ENCODE measurements around the gene HBM. TPM values are rescaled to one million over a fixed set of nuclear protein-coding genes. Genes with fewer than 3 reads are reported as not detected.

HBM gene
- polyA plus RNA-seq, 2 of the 4 experiments (the other 2 are of a cell fraction), result not detected

DNA sequence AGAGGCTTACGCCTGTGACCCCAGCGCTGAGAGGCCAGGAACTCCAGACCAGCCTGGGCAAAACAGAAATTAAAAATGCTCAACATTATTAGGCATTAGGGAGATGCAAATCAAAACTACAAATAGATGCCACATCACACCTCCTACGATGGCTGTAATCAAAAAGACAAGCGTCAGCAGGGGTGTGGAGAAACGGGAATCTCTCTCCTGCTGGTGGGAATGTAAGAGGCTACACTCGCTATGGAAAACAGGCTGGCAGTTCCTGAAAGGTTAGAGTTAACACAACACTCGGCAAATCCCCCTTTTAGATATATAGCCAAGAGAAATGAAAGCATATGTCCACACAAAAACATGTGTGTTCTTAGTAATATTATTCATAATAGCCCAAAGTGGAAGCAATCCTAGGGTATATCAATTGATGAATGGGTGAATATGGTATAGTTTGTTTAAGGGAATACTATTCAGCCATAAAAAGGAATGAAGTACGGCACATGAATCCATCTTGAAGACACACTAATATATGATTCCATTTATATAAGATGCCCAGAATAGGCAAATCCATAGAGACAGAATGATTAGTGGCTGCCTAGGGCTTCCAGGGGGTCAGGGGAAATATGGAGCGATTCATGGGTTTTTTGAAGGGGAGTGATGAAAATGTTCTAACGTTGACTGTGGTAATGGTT lies 25.5 kb upstream of the HBM start:
- CTCF ChIA-PET, result interaction anchor here (0.6 to 4.3 kb wide), 9 partner anchors 11 to 227 kb away, joined by 3 to 25 read pairs (median 4); partner anchors contain the start of gene HBQ1
- TF ChIP-seq POLR2AphosphoS2 (conservative IDR thresholded peaks at IDR 0.05; ENCODE audit: low read length) (no peak), CEBPB (IDR thresholded peaks at IDR 0.05) (no peak), PHF8 (IDR thresholded peaks at IDR 0.05; ENCODE audit: borderline replicate concordance, low read depth) (no peak), PBX3 (IDR thresholded peaks at IDR 0.05) (no peak), HDAC2 (IDR thresholded peaks at IDR 0.05) (no peak), ESRRA (IDR thresholded peaks at IDR 0.05; ENCODE audit: borderline replicate concordance, low read length) (no peak), TFCP2L1 (CRISPR knock-in tag; IDR thresholded peaks at IDR 0.05) (no peak), HMGXB4 (CRISPR knock-in tag; IDR thresholded peaks at IDR 0.05; ENCODE audit: borderline replicate concordance) (no peak), JUNB (IDR thresholded peaks at IDR 0.05) (no peak), HOXB5 (CRISPR knock-in tag; IDR thresholded peaks at IDR 0.05) (no peak), BCL3 (IDR thresholded peaks at IDR 0.05) (no peak), JUN (IDR thresholded peaks at IDR 0.05) (no peak), SMC3 (IDR thresholded peaks at IDR 0.05) (no peak), ZNF302 (CRISPR knock-in tag; IDR thresholded peaks at IDR 0.05) (no peak), FOSL2 (IDR thresholded peaks at IDR 0.05) (no peak), FOSL2 (CRISPR knock-in tag; IDR thresholded peaks at IDR 0.05) (no peak)
- TF ChIP-seq, protein P1, sequence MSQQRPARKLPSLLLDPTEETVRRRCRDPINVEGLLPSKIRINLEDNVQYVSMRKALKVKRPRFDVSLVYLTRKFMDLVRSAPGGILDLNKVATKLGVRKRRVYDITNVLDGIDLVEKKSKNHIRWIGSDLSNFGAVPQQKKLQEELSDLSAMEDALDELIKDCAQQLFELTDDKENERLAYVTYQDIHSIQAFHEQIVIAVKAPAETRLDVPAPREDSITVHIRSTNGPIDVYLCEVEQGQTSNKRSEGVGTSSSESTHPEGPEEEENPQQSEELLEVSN (IDR thresholded peaks at IDR 0.05; ENCODE audit: borderline replicate concordance, low read depth), result no peak
- DNase-seq (ENCODE audit: low read depth in 1 of 2, low spot score in 1 of 2), result no peak
- Histone ChIP-seq H3K4me2 (no peak overlapping the region), H3K4me3 (no peak overlapping the region), H3K4me1 (0 out of 3 replicates have a peak, but pooled peaks cover 4% of the 10 kb centered on the region), H3K9me3 (no peaks in the 10 kb centered on the region), H3K27ac (no peak overlapping the region)
- 72% methylated on average over 10 of the region's 10 CpGs for WGBS (ENCODE audit: missing lambda C conversion rate)
- FAIRE-seq, result no peak
- ATAC-seq, result no peak
- POLR2A ChIA-PET, result no interaction called here

DNA sequence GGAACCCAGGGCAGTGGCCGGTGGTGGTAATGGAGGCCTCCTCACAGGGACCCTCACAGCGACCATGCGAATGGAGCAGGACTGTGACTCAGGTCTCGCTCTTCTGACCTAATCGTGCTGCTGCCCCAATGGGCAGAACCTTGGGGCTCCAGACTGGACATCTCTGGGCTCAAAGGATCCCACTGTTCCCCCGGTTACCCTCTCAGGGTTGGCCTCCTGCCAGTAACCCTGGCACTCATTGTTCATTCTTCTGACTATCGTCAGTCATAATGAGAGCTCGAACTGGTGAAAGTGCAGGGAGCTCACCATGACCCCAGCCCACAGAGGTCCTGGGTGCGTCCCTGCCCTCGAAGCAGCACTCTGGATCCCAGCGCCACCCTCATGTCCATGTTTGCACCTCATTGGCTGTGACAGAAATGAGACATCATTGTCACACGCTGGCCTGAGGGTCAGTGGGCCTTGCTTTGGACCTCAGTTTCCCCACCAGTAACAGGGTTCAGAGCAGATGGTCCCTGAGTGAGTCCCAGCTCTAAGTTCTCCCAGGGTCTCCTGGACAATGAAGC lies 23.3 kb upstream of the HBM start:
- ATAC-seq (no peak), FAIRE-seq (no peak), DNase-seq (ENCODE audit: low read depth in 1 of 2, low spot score in 1 of 2) (no peak)
- H3K4me3 ChIP-seq, result no peak overlapping the region
- ChIA-PET POLR2A (no interaction called here), CTCF (interaction anchor here (1.1 to 4.3 kb wide), 5 partner anchors 9 to 40 kb away, joined by 3 to 25 read pairs (median 5); partner anchors contain the start of gene HBQ1)
- H3K9me3 ChIP-seq, result no peaks in the 10 kb centered on the region
- 81% methylated on average over 12 of the region's 12 CpGs for WGBS (ENCODE audit: missing lambda C conversion rate)
- no peak overlapping the region for H3K4me2 ChIP-seq
- H3K4me1 ChIP-seq, result no peaks in the 10 kb centered on the region
- H3K27ac ChIP-seq, result no peak overlapping the region
- TF ChIP-seq NFE2L2 (conservative IDR thresholded peaks at IDR 0.05; ENCODE audit: low read length) (no peak), MAZ (IDR thresholded peaks at IDR 0.05; ENCODE audit: borderline replicate concordance, low read depth, low read length) (no peak), POLR2AphosphoS2 (conservative IDR thresholded peaks at IDR 0.05; ENCODE audit: low read length) (no peak), GATA3 (IDR thresholded peaks at IDR 0.05; ENCODE audit: borderline replicate concordance) (no peak), FOSL2 (IDR thresholded peaks at IDR 0.05) (no peak), FOSL2 (CRISPR knock-in tag; IDR thresholded peaks at IDR 0.05) (no peak), HDAC2 (IDR thresholded peaks at IDR 0.05) (no peak), ESRRA (IDR thresholded peaks at IDR 0.05; ENCODE audit: borderline replicate concordance, low read length) (no peak), NR3C1 (IDR thresholded peaks at IDR 0.05) (no peak), MYC (IDR thresholded peaks at IDR 0.05; ENCODE audit: borderline replicate concordance, low read length) (no peak), SREBF2 (IDR thresholded peaks at IDR 0.05) (no peak), MAFK (IDR thresholded peaks at IDR 0.05; ENCODE audit: partially characterized antibody) (no peak), ZSCAN20 (CRISPR knock-in tag; IDR thresholded peaks at IDR 0.05) (no peak), HMGXB4 (CRISPR knock-in tag; IDR thresholded peaks at IDR 0.05; ENCODE audit: borderline replicate concordance) (no peak)
- TF ChIP-seq, protein P1 (IDR thresholded peaks at IDR 0.05; ENCODE audit: borderline replicate concordance, low read depth), result no peak

All from A549 (cell line).